GM12891 (cell line): Measurements from ENCODE around the gene ANTKMT.

ENCODE experiments used
- POLR2A ChIP-seq: IDR thresholded peaks from 2 replicates; pipeline ENCODE4 v1.6.1; 2011; ENCODE audit warnings: low read depth, low read length, control low read depth
- POLR2AphosphoS5 ChIP-seq: IDR thresholded peaks from 2 replicates; pipeline ENCODE4 v1.6.1; 2011; ENCODE audit warnings: low read depth, low read length, control low read depth

- no peak; the same call in 1 of the 2 replicates for TF ChIP-seq POLR2A
- no peak for TF ChIP-seq POLR2AphosphoS5
These were observed 37.4 kb upstream of the ANTKMT start for GRCh38 chr16:683396-684070.
